AG10803 (cell line): Measurements from ENCODE around the gene PQBP1.

Source experiments
- DNase-seq: peaks from one replicate; pipeline ENCODE4 v3.0.0; 2010; ENCODE audit warnings: low read depth
- H3K4me3 ChIP-seq: 2 replicates; pipeline ENCODE4 v1.5.1; 2011; ENCODE audit warnings: mild to moderate bottlenecking, low read length, control low read depth
- CTCF ChIP-seq: conservative IDR thresholded peaks from 2 replicates; pipeline ENCODE4 v1.5.1; 2011; ENCODE audit warnings: mild to moderate bottlenecking, low read length, control low read depth, inconsistent platforms

PQBP1 gene

DNA sequence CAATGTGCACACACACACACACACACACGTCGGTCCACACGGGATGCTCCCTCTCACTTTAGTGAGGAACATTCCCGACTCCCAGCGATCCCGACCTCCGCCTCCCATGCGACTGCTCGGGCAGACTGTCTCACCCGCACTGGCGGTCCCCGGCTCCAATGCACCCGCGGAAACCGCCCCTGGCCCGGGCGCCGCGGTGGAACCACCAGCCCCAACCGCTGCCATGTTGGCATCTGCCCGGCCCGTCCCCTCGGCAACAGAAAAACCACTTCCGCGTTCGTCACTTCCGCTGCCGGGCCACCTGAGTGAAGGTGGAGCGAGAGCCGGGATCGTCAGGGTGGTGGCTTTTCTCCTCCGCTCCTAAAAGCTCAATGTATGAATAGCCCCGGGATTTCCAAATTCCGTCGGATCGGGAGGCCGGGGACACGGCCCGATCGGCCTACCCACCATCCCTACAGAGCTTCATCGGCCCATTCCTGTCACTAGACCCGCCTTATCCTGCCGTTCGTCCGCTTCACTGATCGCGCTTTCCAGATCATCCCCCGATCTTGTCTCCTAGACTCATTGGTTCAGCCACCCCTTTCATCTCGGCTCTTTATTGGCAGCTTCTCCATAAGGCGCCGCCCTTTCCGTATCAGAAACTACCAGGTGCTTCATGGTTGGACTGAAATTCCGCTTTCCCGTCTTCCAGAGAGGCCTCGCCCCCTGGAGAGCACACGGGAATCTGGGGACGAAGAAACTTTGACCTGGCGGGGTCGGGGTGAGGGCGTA lies 13.9 kb downstream of the PQBP1 start, which contains the start of gene SLC35A2:
Gene SLC35A2, minus strand, starts transcription at position 235 of the 771 bp plus-strand sequence. Its CDS starts 10 bp downstream, at position 225.
- TF ChIP-seq CTCF: no peak
- H3K4me3 ChIP-seq: peak within 1 kb of the TSS; percentile 82
- DNase-seq: peak; percentile 50

- no peak overlapping the region for H3K4me3 ChIP-seq
- no peak for TF ChIP-seq CTCF
- no peak for DNase-seq
These were observed 16.1 kb downstream of the PQBP1 start for GRCh38 chrX:48913605-48914366.

- DNase-seq: no peak
- no peak for TF ChIP-seq CTCF
- H3K4me3 ChIP-seq: no peak overlapping the region
These were observed 17.1 kb downstream of the PQBP1 start for GRCh38 chrX:48914593-48915493.

- H3K4me3 ChIP-seq: no peak overlapping the region; the same call in 1 of the 2 replicates
- TF ChIP-seq CTCF: peak; percentile 70
- DNase-seq: peak; percentile 82
These were observed 19.6 kb downstream of the PQBP1 start for GRCh38 chrX:48917139-48918001.

DNA sequence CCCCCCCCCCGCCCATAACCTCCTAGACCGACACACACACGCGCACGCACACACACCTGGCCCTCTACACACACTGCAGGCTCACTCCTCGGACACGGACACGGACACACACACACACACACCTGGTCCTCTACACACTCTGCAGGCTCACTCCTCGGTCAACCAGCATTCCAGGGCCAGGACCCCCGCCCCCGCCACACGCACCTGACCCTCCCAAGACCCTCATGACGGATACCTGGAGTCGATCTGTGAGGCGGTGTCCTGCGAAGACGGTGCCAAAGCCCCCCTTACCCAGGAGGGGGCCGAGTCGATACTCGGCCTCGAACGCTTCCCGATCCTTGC lies 20.5 kb downstream of the PQBP1 start:
- H3K4me3 ChIP-seq: peak overlapping the region; percentile 56
- no peak for TF ChIP-seq CTCF
- DNase-seq: no peak

DNA sequence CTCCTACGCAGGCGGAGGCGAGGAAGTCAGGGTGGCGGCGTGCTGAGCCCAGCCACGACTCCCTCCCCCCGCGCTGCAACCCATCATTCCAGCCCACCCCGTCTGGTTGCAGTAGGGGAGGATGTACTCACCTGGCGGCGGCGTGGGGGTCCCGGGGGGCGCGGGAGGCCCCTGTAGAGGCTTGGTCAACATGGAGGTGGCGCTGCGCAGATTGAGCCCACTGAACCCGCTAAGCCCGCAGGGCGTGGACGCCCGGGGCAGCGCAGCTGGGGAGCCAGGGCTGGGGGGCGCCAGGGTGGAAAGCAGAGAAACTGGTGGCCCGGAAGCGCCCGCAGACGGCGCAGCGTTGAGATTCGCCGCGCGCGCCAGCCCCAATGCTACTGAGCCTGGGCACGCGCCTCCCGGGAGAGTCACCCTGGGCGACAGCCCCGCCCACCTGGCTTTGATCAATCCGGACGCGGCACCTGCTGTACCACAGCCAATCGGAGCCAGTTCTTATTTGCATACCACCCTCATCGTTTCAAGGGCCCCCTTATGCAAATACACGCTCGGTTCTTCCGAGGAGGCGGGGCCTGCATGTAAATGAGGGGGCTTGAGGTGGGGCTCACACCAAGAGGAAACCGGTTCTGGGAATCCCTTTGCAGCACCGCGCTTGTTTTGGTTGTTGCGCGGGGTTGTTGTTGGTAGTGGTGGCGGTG lies 21.1 kb downstream of the PQBP1 start, which contains the start of gene PIM2:
Gene PIM2, minus strand, starts transcription at position 382 of the 698 bp plus-strand sequence. Its CDS starts 190 bp downstream, at position 192.
- DNase-seq: peak; percentile 56
- H3K4me3 ChIP-seq: peak within 1 kb of the TSS; percentile 56
- TF ChIP-seq CTCF: no peak
